GM18511 (cell line): Measurements from ENCODE around the gene TMEM151B.
"Not testable (repeated sequence)": the region's sequence is repeated elsewhere in the genome, so short reads cannot be mapped to it uniquely, and the experiment has no call there.

ENCODE experiments used
- ATAC-seq: cut with Tn5 transposase; IDR thresholded peaks from one replicate; pipeline ENCODE4 v1.9.1; 2021; ENCODE audit warnings: mild to moderate bottlenecking, moderate library complexity; ENCODE audit not compliant: unreplicated experiment

The TMEM151B gene

GRCh38 chr6:44328203-44328602 is 58.0 kb downstream of the TMEM151B start:
- ATAC-seq, result not testable (repeated sequence)

DNA sequence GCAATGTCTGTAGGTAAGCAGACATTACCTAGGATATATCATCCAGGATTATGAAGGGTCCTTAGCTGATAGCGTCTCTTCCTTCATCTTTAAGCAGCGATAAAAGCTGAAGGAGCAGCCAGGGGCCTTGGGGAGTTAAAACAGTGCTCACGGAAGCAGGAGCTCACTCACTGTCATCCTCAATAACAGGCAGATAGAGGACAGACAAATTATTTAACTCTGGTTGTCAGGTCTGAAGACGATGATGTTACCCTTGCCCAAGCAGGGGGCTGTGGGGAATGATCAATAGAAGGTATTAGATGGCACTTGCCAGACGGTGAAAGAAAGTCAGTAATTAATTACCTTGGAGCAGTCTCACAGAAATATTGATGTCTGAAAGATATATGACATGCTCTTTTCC is 59.6 kb downstream of the TMEM151B start:
- ATAC-seq, result no peak

- no peak for ATAC-seq
These were observed 62.3 kb downstream of the TMEM151B start for GRCh38 chr6:44332585-44332984.

DNA sequence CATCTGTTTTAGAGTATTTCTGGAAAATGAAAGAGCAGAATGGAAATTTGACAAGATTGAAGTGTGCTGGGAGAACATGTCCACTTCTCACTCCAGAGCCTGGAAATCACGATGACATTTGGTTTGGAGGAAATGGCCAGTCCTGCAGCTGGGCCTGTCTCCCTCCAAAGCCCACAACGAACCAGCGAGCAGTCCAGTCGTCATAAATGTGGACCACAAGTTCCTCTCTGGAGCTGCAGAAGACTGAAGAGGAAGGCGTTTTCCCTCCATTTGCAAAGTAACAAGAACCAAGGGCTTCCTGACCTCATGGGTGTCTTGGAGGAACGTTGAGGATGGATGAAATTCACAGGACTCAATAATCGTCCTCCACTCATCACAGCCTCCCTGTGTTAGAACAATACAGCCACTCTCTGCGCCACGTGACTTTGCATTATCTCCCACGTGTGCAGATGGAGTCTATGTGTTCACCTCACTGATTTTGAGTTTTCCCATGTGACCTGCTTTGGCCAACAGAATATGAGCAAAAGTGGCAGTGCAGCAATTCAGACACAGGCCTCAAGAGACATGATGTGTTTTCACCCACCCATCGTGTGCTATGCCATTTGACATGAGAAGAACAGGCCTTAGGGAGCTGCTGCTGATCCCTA is 63.1 kb downstream of the TMEM151B start:
- ATAC-seq, result no peak

- no peak for ATAC-seq
These were observed 63.7 kb downstream of the TMEM151B start for GRCh38 chr6:44333942-44334341.

DNA sequence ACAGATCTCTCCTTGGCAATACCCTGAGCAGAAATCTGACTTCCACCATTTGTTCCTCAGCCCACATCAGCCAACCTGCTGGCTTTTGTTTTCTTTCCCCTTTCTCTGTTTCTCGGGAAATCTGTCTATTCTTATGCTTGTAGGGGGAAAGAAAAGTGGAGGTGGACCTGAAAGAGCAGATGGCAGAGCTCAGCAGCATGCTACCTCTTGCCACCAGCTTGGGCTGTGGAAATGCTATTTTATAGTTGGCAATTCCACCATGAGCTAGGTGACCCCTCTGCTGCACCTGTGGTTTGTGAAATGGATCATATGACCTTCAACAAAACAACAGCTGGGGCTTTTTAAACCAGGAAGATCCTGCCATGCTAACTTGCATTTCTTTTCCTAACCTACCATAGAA is 65.4 kb downstream of the TMEM151B start:
- no peak for ATAC-seq

DNA sequence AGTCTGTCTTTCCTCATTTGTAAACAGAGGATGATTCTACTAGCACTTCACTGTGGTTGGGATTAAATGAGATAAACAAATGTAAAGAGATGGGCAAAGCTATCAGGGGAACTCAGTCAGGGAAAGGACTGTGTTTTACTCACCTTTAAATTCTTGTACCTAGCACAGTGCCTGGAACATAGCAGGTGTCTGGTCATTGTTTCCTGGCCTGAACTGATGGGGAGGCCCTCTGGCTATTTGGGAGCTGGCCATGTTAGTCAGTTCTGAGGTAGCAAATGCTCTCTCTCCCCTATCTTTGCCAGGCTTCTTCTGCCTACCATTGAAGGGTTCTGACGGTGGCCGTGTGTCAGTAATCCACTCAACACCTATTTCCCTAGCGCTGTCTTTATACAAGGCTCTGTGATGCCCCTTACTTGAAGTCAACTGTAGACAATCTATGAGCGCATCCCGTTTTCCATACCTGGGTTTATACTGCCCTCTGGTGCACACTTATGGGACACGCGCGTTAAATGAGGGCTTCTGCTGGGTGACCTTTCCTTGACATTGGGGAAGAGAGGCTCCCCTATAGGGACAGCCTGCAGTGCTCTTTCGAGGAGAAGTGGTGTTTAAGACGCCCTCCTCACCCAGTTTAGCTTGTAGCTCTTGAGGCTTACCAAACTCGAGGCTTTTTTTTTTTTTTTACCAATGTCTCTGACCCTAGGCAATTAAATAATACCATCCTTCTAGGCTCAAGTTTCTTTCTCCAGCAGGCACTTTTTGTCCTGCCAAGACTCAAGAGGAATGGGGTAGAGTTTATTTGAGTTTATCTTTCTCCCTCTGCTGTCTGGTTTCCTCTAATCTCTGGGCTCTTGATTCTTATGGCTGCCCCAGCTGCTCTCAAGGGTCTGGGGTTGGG is 68.2 kb downstream of the TMEM151B start:
- ATAC-seq, result peak; percentile 75

DNA sequence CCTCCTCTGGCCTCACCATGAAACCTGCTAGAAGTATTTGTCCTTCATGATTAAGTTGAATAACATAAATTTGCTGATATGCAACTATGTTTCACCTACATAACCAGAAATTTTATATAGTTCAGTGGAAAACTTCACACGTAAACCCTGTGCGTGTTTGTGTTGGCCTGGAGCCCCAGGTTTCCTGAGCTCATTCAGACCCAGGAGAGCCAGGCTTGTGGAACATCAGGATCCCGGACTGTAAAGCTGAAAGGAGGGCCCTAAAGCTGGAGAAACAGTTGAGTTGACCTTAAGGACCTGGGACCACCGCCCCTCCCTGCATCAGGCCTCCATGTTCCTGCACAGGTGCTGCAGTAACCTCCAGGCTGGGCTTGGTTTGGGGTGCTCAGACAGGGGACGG is 69.1 kb downstream of the TMEM151B start:
- no peak for ATAC-seq

DNA sequence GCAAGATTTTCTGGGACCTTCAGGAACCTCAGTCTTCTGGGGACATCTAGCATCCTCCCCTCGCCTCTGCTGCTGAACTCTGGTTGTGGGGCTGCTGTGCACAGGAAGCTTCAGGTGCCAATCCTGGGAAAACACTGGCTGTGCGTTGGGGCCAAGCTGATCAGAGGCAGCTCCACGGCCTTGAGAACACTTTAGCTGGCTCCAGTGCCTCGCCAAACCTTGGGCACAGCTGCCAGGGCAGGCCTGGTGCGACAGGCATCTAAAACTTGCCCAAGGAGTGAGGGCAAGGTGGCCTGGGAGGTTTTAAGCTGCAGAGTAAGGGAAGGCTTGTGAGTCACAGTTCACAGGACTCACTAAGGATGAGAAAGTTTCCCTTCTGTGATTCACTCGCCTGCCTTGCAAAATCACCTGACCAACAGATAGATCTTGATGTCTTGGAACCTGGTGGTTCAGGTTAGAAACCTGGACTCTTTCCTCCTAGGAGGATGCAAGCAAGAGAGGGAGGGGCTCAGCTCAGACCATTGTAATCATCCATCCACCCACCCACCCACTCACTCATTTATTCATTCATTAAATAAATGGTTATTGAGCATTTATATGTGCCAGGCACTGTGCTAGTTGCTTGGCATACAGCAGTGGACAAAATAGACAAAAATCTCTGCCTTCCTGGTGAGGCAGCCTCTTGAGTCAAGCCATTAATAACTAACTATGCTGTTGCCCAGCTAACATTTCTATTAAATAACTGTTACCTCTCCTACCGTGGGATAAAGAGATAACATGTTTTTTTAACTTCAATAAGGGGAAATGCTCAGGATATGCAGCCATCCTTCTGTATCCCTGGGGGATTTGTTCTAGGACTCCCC is 69.7 kb downstream of the TMEM151B start:
- ATAC-seq, result no peak

DNA sequence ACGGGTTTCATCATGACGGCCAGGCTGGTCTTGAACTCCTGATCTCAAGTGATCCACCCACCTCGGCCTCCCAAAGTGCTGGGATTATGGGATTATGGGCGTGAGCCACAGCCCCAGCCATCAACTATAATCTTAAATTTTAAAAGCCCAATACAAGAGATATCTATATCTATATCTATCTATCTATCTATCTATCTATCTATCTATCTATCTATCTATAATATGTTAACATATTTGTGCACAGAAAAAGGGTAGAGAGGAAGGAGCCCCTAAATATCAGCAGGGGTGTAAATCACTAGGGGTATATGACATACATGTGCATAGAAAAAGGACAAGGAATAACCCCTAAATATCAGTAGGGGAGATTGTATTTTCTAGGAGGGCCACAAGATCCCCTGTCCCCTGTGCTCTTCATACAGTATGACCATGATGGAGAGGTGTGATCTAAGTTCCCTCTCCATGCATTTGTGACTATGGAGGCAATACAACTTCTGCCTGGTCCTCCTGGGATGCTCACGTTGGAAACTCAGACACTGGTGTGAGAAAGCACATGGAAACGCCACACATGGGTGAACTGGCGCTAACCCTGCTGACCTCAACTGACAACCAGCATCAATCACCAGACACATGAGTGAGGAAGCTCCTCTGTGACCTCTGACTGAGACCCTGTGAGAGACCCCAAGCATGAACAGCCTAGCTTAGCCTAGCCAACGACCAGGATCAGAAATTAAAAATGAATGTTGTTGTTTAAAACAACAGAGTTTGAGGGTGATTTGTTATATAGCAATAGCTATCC is 71.0 kb downstream of the TMEM151B start:
- no peak for ATAC-seq

DNA sequence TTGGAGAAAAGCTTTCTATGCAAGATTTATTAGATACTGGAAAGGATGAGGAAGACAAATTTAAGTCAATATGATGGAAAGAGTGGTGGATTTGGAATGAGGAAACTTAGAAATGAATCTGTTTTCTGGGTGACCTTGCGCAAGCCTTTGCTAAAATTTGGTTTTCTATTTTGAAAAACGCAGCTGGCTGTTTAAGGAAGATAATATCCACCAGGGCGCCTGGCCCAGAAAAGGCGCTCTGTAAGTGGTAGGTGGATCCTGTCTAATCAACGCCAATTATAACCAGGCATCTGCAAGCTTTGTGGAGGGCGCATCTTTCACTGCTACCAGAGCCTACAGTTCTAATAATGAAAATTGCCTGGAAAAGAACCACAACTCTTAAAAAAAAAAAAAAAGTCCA is 71.8 kb downstream of the TMEM151B start:
- no peak for ATAC-seq

- ATAC-seq, result no peak
These were observed 72.2 kb downstream of the TMEM151B start, which contains the start of gene SPATS1 for GRCh38 chr6:44342489-44342888. Gene SPATS1 (plus strand): TSS chr6:44342650. CDS start chr6:44343096, 446 bp downstream.

DNA sequence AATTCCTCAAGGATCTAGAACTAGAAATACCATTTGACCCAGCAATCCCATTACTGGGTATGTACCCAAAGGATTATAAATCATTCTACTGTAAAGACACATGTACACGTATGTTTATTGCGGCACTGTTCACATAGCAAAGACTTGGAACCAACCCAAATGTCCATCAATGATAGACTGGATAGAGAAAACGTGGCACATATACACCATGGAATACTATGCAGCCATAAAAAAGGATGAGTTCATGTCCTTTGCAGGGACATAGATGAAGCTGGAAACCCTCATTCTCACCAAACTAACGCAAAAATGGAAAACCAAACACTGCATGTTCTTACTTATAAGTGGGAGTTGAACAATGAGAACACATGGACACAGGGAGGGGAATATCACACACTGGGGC is 76.6 kb downstream of the TMEM151B start:
- not testable (repeated sequence) for ATAC-seq

DNA sequence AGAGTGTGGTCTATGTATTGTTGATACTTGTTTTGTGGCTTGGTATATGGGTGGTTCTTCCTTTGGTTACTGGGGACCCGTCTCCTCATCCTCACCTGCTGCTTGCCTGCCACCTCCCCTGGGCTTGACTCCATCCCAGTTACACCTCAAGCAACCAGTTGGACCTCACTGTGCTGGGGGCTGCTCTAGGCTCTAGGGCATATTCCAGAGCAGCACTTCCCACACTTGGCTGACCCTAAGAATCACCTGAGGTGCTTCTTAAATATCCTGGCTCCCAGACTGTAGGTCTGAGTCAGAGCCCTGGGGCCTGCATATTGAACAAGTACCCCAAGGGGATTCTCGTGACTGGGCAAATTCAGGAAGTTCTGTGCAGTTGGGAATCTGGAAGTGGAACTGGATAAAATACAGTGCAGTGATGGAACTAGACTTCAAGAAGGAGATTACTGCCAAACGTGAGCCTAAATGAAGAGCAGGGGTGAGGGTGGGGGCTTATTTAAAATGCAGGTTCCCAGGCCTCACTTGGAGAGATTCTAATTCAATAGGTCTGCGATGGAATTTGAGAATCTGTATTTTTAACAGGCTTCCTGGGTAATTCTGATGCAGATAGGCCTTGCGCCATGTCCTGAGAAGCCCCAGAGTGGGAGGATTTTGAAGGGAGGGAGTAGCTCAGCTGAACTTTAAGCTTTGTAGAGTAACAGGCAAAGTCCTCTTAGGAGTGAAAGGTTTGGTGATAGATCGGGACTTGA is 79.8 kb downstream of the TMEM151B start:
- no peak for ATAC-seq

DNA sequence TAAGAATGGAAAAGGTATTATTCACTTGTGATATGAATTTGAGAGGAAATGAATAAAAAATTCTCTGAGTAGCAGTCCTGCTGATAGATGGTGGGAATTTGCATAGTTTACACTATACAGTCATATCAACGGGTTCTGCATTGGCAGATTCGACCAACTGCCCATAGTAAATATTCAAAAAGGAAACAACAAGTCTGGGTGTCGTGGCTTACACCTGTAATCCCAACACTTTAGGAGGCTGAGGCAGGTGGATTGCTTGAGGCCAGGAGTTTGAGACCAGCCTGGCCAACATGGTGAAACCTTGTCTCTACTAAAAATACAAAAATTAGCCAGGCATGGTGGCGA is 80.4 kb downstream of the TMEM151B start:
- ATAC-seq, result not testable (repeated sequence)

GRCh38 chr6:44352259-44352658 is 82.0 kb downstream of the TMEM151B start:
- ATAC-seq, result no peak

- ATAC-seq, result no peak
These were observed 83.1 kb downstream of the TMEM151B start for GRCh38 chr6:44353336-44353735.

- ATAC-seq, result no peak
These were observed 85.4 kb downstream of the TMEM151B start for GRCh38 chr6:44355640-44356039.

DNA sequence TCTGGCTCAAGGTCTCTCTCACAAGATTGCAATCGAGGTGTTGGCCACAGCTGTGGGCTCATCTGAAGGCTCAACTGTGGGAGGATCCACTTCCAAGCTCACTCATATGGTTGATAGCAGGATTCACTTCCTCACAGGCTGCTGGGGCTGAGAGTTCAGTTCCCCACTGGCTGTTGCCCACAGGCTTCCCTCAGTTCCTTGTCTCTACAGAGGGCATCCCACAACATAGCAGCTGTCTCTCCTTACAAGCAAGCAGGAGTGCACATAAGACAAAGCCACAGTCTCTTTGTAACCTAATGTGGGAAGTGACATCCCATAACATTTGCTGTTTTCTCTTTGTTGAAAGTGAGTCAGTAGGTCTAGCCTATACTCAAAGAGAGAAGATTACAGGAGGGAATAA is 86.2 kb downstream of the TMEM151B start:
- ATAC-seq, result no peak
